ENCODE data around the gene CAB39L.
"Not testable (repeated sequence)": the region's sequence is repeated elsewhere in the genome, so short reads cannot be mapped to it uniquely, and the experiment has no call there.

The CAB39L gene

GRCh38 chr13:49310251-49310650 lies 133.6 kb downstream of the CAB39L start:
- no peak for DNase-seq (ENCODE audit: low read depth in 2 of 2)

GRCh38 chr13:49308921-49309408 lies 134.9 kb downstream of the CAB39L start:
- no peak for DNase-seq (ENCODE audit: low read depth in 2 of 2)

GRCh38 chr13:49308097-49308875 lies 135.6 kb downstream of the CAB39L start:
- no peak for DNase-seq (ENCODE audit: low read depth in 2 of 2)

- DNase-seq (ENCODE audit: low read depth in 2 of 2) = no peak
These were observed 136.5 kb downstream of the CAB39L start for GRCh38 chr13:49307365-49307764.

GRCh38 chr13:49305792-49306425 lies 138.0 kb downstream of the CAB39L start:
- DNase-seq (ENCODE audit: low read depth in 2 of 2) = no peak

GRCh38 chr13:49304763-49305700 lies 138.8 kb downstream of the CAB39L start:
- no peak for DNase-seq (ENCODE audit: low read depth in 2 of 2)

GRCh38 chr13:49304356-49304755 lies 139.5 kb downstream of the CAB39L start:
- no peak for DNase-seq (ENCODE audit: low read depth in 2 of 2)

GRCh38 chr13:49303533-49304252 lies 140.2 kb downstream of the CAB39L start:
- no peak for DNase-seq (ENCODE audit: low read depth in 2 of 2)

GRCh38 chr13:49302817-49303216 lies 141.0 kb downstream of the CAB39L start:
- DNase-seq (ENCODE audit: low read depth in 2 of 2) = no peak

GRCh38 chr13:49302222-49302621 lies 141.6 kb downstream of the CAB39L start:
- no peak for DNase-seq (ENCODE audit: low read depth in 2 of 2)

- peak; percentile 45 to 58 for DNase-seq (ENCODE audit: low read depth in 2 of 2)
These were observed 142.9 kb downstream of the CAB39L start for GRCh38 chr13:49300739-49301589.

- no peak for DNase-seq (ENCODE audit: low read depth in 2 of 2)
These were observed 143.6 kb downstream of the CAB39L start for GRCh38 chr13:49300276-49300675.

GRCh38 chr13:49298903-49299605 lies 144.8 kb downstream of the CAB39L start:
- DNase-seq (ENCODE audit: low read depth in 2 of 2) = no peak

- DNase-seq (ENCODE audit: low read depth in 2 of 2) = no peak
These were observed 145.4 kb downstream of the CAB39L start for GRCh38 chr13:49298416-49298815.

- DNase-seq (ENCODE audit: low read depth in 2 of 2) = no peak
These were observed 146.5 kb downstream of the CAB39L start for GRCh38 chr13:49297338-49297737.

- DNase-seq (ENCODE audit: low read depth in 2 of 2) = no peak
These were observed 147.2 kb downstream of the CAB39L start for GRCh38 chr13:49296659-49297058.

GRCh38 chr13:49295244-49295643 lies 148.6 kb downstream of the CAB39L start:
- DNase-seq (ENCODE audit: low read depth in 2 of 2) = no peak

GRCh38 chr13:49294723-49295122 lies 149.1 kb downstream of the CAB39L start:
- DNase-seq (ENCODE audit: low read depth in 2 of 2) = not testable (repeated sequence)

GRCh38 chr13:49292742-49293486 lies 150.9 kb downstream of the CAB39L start:
- DNase-seq (ENCODE audit: low read depth in 2 of 2) = no peak
